Transverse colon (tissue), 4 donors: ENCODE measurements around the gene NUAK2.

Source experiments
- CTCF ChIP-seq, 5 experiments: fragments of 200-600 bp in 3 of 5; fragments of 450-650 bp in 2 of 5; sonication (generic) in 3 of 5; IDR thresholded peaks; 1 replicate in 2 of 5; 2 replicates in 3 of 5; pipeline ENCODE4 v1.5.1; 2016 to 2017; ENCODE audit warnings: antibody characterized with exemption in 5 of 5, inconsistent platforms in 3 of 5, mild to moderate bottlenecking in 2 of 5, moderate library complexity in 1 of 5
- EP300 ChIP-seq: sonication (generic); formaldehyde crosslinking; IDR thresholded peaks from one replicate; pipeline ENCODE4 v1.6.1; 2017; ENCODE audit warnings: antibody characterized with exemption, low read depth
- POLR2A ChIP-seq: fragments of 450-650 bp; IDR thresholded peaks from one replicate; pipeline ENCODE4 v1.6.1; 2016; ENCODE audit warnings: antibody characterized with exemption, mild to moderate bottlenecking, moderate library complexity
- POLR2AphosphoS5 ChIP-seq, 3 donors: sonication (generic); formaldehyde crosslinking; IDR thresholded peaks; one replicate each; pipeline ENCODE4 v1.6.1; 2016; ENCODE audit warnings: antibody characterized with exemption in 3 of 3

GRCh38 chr1:205303247-205303888, 18.2 kb downstream of the NUAK2 start:
- TF ChIP-seq CTCF (IDR thresholded peaks at IDR 0.05): no peak
- TF ChIP-seq POLR2A: no peak
- TF ChIP-seq POLR2AphosphoS5 (IDR thresholded peaks at IDR 0.05): no peak
- TF ChIP-seq EP300: no peak
